Stimulated activated naive CD8-positive, alpha-beta T cell treated with anti-CD3 and anti-CD28 coated beads, Interleukin-15, amount 100 ng/mL, for 72 hours (primary cell): ENCODE results near the gene WDR70.
"Not testable (repeated sequence)": the region's sequence is repeated elsewhere in the genome, so short reads cannot be mapped to it uniquely, and the experiment has no call there.

Experiments used
- ATAC-seq: fragments of 150-1000 bp; cut with Tn5 transposase; 2 replicates; pipeline ENCODE4 v1.10.0; 2021; ENCODE audit warnings: mild to moderate bottlenecking, moderate library complexity
- DNase-seq, 2 donors: peaks; one replicate each; pipeline ENCODE4 v3.0.0; 2021 to 2022
- H3K27ac Mint-ChIP-seq, 2 donors: one replicate each; pipeline ENCODE4 v1.8.0; 2022; ENCODE audit warnings: mild to moderate bottlenecking in 2 of 2, mixed read lengths in 2 of 2, moderate library complexity in 2 of 2
- H3K27me3 Mint-ChIP-seq: one replicate; pipeline ENCODE4 v1.8.0; 2022; ENCODE audit warnings: mixed read lengths
- H3K4me1 Mint-ChIP-seq: one replicate; pipeline ENCODE4 v1.8.0; 2022; ENCODE audit warnings: mild to moderate bottlenecking, mixed read lengths
- H3K4me3 Mint-ChIP-seq, 2 donors: one replicate each; pipeline ENCODE4 v1.8.0; 2022; ENCODE audit warnings: mild to moderate bottlenecking in 2 of 2, mixed read lengths in 2 of 2, moderate library complexity in 1 of 2
- H3K9me3 Mint-ChIP-seq, 2 donors: one replicate each; pipeline ENCODE4 v1.8.0; 2022; ENCODE audit warnings: mixed read lengths in 2 of 2

The WDR70 gene

DNA sequence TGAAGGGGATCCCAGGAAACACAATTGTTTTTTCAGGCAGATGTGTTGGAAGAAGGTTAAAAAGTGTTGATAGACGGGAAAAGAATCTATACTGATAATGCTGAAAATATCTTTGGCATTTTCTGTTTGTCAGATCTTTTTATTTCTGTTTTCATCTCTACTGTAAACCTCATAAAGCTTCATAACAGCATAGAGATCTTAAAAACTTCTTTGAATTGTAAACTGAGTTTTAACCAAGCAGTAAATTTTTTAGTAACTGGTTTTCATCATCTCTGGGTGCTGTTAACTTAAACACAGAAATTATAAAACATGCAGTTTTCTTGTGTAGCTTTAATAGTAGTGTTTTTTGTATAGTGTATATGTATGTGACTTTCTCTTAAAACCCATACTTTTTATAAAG lies 227.0 kb downstream of the WDR70 start:
- Mint-ChIP-seq H3K4me1 (no peaks in the 10 kb centered on the region), H3K9me3 (peaks cover 0 to 7% of the 10 kb centered on the region in 2 donors), H3K27me3 (no peaks in the 10 kb centered on the region), H3K27ac (no peak overlapping the region), H3K4me3 (no peak overlapping the region)
- no peak for DNase-seq
- no peak for ATAC-seq

DNA sequence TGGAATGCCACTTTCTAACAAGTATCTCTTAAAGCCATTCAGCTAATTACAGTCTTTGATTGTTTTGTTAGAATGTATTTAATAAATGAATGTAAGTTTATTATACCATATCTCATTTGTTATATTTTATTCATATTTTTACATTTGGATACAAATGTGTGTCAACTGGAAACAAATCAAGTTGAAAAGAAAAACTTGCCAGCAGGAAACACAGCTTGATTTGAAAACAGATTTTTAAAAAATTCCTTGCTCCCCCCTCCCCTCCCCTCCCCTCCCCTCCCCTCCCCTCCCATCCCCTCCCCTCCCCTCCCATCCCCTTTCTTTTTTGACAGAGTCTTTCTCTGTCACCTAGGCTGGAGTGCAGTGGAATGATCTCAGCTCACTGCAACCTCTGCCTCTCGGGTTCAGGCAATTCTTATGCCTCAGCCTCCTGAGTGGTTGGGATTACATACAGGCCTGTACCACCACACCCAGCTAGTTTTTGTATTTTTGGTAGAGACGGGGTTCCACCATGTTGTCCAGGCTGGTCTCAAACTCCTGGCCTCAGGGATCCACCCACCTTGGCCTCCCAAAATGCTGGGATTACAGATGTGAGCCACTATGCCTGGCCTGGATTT lies 227.6 kb downstream of the WDR70 start:
- H3K27ac Mint-ChIP-seq: no peak overlapping the region
- H3K4me3 Mint-ChIP-seq: no peak overlapping the region
- no peaks in the 10 kb centered on the region for H3K4me1 Mint-ChIP-seq
- no peak for ATAC-seq
- peaks cover 0 to under 1% of the 10 kb centered on the region in 2 donors for H3K9me3 Mint-ChIP-seq
- DNase-seq: no peak
- no peaks in the 10 kb centered on the region for H3K27me3 Mint-ChIP-seq

DNA sequence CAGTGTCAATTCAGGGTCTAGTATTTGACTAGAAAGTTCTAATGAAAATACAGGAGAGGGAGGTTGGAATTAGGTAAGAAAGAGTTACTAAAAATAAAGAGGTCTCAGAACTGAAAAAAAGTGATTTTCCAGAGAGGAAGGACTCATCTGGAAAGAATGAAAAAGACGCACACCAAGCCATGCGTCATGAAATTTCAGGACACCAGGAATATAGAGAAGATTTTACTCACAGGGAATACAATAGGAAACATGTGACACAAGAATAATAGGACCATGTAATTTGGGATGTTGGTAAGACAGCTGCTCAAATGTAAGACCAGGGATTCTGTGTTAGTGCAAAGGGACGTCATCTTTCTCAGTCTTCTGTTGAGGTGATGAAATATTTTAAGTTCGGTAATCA lies 236.1 kb downstream of the WDR70 start:
- peaks cover 0 to 8% of the 10 kb centered on the region in 2 donors for H3K9me3 Mint-ChIP-seq
- no peaks in the 10 kb centered on the region for H3K27me3 Mint-ChIP-seq
- DNase-seq (no peak), ATAC-seq (no peak)
- no peak overlapping the region for H3K27ac Mint-ChIP-seq
- no peaks in the 10 kb centered on the region for H3K4me1 Mint-ChIP-seq
- no peak overlapping the region for H3K4me3 Mint-ChIP-seq

DNA sequence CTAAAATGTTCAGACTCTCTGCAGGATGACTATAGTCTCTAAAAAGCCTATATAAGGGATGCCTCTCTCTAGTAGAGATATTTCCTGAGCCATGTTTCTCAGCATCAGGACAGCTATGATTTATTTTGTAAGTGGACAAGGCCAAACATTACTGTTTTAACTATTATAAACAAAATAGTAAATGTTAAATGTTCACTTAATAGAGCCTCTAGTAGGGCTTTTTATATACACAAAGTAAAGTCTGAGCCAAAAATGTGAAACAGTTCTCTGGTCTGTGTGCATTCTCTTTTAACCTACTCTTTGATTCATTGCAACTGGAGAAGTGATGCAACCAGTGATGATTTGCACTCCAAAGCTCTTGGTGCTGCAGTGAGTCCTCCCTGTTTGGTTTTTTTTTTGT lies 240.2 kb downstream of the WDR70 start:
- ATAC-seq (no peak), DNase-seq (no peak)
- Mint-ChIP-seq H3K27ac (no peak overlapping the region), H3K27me3 (no peaks in the 10 kb centered on the region), H3K4me3 (no peak overlapping the region), H3K4me1 (no peaks in the 10 kb centered on the region), H3K9me3 (peaks cover 0 to 17% of the 10 kb centered on the region in 2 donors)

DNA sequence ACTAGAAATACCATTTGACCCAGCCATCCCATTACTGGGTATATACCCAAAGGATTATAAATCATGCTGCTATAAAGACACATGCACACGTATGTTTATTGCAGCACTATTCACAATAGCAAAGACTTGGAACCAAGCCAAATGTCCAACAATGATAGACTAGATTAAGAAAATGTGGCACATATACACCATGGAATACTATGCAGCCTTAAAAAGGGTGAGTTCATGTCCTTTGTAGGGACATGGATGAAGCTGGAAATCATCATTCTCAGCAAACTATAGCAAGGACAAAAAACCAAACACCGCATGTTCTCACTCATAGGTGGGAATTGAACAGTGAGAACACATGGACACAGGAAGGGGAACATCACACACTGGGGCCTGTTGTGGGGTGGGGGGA lies 243.2 kb downstream of the WDR70 start:
- peaks cover 23 to 42% of the 10 kb centered on the region in 2 donors for H3K9me3 Mint-ChIP-seq
- not testable (repeated sequence) for H3K27ac Mint-ChIP-seq, H3K27me3 Mint-ChIP-seq, H3K4me3 Mint-ChIP-seq, H3K4me1 Mint-ChIP-seq, DNase-seq, ATAC-seq

DNA sequence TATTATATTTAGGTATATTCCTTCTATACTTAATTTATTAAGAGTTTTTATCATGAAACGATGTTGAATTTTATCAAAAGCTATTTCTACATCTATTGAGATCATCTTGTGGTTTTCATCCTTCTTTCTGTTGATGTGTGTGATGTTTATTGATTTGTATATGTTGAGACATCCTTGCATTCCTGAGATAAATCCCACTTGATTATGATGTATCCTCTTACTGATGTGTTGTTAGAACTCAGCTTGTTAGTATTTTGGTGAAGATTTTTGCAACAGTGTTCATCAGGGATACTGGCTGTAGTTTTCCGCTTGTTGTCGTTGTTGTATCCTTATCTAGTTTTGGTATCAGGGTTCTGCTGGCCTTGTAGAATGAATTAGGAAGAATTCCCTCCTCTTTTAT lies 247.1 kb downstream of the WDR70 start:
- Mint-ChIP-seq H3K27me3 (no peaks in the 10 kb centered on the region), H3K4me1 (no peaks in the 10 kb centered on the region), H3K27ac (no peak overlapping the region), H3K4me3 (no peak overlapping the region), H3K9me3 (peaks cover 47 to 50% of the 10 kb centered on the region in 2 donors)
- DNase-seq (no peak), ATAC-seq (no peak)

DNA sequence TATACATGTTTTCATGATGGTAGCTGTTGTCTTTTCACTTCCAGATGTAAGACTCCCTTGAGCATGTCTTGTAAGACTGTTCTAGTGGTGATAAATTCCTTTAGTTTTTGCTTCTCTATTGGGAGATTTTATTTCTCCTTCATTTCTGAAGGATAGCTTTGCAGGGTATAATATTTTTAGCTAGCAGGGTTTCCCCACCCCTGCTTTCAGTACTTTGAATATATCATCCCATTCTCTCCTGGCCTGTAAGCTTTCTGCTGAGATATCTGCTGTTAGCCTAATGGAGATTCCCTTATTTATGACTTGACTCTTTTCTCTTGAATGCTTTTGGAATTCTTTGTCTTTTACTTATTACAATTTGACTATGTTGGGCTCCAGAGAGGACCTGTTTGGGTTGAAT lies 249.8 kb downstream of the WDR70 start:
- DNase-seq: no peak
- Mint-ChIP-seq H3K27me3 (no peaks in the 10 kb centered on the region), H3K9me3 (peaks cover 47 to 50% of the 10 kb centered on the region in 2 donors), H3K4me3 (no peak overlapping the region), H3K27ac (no peak overlapping the region), H3K4me1 (no peaks in the 10 kb centered on the region)
- ATAC-seq: no peak

DNA sequence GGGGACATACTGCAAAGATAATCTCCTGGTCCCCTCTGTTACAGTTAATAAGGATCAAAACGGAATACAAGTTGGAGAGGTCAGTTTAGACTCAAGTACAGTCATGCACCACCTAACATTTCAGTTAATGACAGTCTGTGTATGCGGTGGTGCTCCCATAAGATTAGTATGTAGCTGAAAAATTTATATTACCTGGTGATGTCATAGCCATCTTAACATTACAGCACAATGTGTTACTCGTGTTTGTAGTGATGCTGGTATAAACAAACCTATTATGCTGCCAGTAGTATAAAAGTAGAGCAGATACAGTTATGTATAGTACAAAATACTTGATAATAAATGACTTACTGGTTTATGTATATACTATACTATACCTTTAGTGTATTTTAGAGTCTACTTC lies 252.8 kb downstream of the WDR70 start:
- Mint-ChIP-seq H3K27ac (no peak overlapping the region), H3K27me3 (no peaks in the 10 kb centered on the region)

DNA sequence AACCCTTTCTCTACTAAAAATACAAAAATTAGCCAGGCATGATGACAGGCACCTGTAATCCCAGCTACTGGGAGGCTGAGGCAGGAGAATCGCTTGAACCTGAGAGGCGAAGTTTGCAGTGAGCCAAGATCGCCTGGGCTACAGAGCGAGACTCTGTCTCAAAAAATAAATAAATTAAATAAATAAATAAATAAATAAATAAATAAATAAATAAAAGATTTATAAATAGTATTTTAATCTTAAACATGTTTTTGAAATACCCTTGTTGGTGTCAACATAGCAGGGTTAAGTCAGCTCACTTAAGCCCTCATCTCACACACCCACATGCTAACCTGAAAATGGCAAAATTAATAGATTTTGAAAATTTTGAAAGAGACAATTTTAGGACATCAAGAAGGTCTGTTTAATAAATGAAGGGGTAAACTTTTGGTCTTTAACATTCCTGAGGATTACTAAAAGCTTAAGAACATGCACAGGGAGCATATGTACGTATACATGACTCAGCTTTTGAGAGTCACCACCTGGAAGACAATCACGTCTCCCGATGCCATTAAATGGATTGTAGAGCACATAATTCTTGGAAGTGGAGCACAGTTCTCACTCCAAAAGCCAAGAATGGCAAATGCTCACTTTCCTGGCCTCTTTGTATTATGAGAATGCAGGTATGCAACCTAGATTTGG lies 258.2 kb downstream of the WDR70 start:
- ATAC-seq: no peak

More for the DNA sequence above, 252.8 kb downstream of the WDR70 start:
- Mint-ChIP-seq H3K4me3 (no peak overlapping the region), H3K4me1 (no peaks in the 10 kb centered on the region), H3K9me3 (peaks cover 35 to 36% of the 10 kb centered on the region in 2 donors)
- DNase-seq (no peak), ATAC-seq (no peak)

DNA sequence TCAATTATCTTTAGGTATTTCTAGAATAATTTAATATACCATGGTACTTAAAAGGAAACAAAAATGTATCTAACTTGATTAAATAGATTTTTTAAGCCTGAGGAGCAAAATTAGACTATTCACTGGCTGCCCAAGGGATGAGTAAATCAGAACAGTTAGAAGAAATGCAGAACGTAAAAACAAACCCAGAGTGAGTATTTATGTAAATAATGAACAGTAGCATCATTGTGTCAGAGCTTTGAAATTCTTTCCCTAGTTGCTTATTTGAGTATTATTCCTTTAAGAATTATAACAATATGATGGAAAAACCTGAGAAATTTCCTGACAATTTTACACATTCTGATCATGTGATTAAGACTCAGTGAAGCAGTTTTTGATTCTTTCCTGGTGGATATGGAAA lies 259.8 kb downstream of the WDR70 start:
- ATAC-seq (no peak), DNase-seq (no peak)
- Mint-ChIP-seq H3K27me3 (no peaks in the 10 kb centered on the region), H3K4me3 (no peak overlapping the region), H3K9me3 (peaks cover 14 to 16% of the 10 kb centered on the region in 2 donors), H3K27ac (no peak overlapping the region), H3K4me1 (no peaks in the 10 kb centered on the region)

More for the DNA sequence above, 258.2 kb downstream of the WDR70 start:
- no peaks in the 10 kb centered on the region for H3K4me1 Mint-ChIP-seq
- no peak for DNase-seq
- no peak overlapping the region for H3K27ac Mint-ChIP-seq
- H3K9me3 Mint-ChIP-seq: peaks cover 8 to 12% of the 10 kb centered on the region in 2 donors
- H3K4me3 Mint-ChIP-seq: no peak overlapping the region
- H3K27me3 Mint-ChIP-seq: no peaks in the 10 kb centered on the region

DNA sequence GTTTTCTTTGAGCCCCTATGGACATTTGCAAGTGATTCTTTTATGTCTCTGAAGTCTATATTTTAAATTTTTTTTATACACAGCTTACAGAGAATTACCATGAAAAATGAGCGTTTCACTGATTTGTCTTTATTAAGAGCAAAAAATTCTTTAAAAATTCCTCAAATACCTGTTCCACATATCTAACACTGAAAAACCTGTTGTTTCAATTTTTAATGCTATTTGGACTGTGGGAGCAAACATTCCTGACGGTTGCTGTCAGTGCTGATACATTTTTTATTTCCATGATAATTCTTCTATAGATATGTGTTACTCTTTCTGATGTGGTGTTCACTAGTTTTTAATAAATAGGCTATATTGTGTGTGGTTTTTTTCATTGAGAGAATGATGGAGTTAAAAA lies 261.0 kb downstream of the WDR70 start:
- DNase-seq: no peak
- no peak for ATAC-seq
- Mint-ChIP-seq H3K27ac (no peak overlapping the region), H3K4me1 (no peaks in the 10 kb centered on the region), H3K27me3 (no peaks in the 10 kb centered on the region), H3K9me3 (peaks cover 18 to 24% of the 10 kb centered on the region in 2 donors), H3K4me3 (no peak overlapping the region)

DNA sequence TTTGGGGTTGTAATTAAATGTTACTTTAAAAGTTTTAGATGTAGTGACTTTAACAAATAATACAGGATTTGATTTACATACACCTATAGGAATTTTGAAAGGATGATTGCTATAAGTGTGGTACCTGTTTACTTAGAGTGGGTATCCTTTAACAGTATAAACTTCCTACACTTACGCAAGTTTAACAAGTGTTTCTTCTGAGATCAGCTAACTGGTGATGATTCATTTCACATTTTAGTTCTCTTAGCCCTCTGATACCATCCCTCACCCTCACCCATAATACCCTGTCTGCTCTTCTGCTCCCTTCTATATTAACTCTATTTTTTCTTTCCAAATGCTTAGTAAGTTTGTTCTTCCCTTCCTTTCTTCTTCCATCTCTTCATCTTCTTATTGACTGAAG lies 262.8 kb downstream of the WDR70 start:
- Mint-ChIP-seq H3K9me3 (peaks cover 27 to 33% of the 10 kb centered on the region in 2 donors), H3K4me3 (no peak overlapping the region), H3K27me3 (no peaks in the 10 kb centered on the region), H3K4me1 (no peaks in the 10 kb centered on the region), H3K27ac (no peak overlapping the region)
- DNase-seq (no peak), ATAC-seq (no peak)

DNA sequence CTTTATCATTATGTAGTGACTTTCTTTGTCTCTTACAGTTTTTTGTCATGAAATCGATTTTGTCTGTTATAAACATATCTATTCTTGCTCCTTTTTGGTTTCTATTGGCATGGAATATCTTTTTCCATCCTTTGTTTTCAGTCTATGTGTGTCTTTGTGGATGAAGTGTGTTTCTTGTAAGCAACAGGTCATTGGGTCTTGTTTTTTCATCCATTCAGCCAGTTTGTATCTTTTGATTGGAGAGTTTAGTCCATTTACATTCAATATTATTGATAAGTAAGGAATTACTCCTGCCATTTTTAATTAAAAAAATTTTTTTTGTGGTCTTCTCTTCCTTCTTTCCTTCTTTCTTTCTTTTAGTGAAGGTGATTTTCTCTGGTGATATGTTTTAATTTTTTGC lies 266.6 kb downstream of the WDR70 start:
- no peak overlapping the region for H3K27ac Mint-ChIP-seq
- H3K27me3 Mint-ChIP-seq: no peaks in the 10 kb centered on the region
- H3K4me3 Mint-ChIP-seq: no peak overlapping the region
- ATAC-seq: no peak
- peaks cover 27 to 39% of the 10 kb centered on the region in 2 donors for H3K9me3 Mint-ChIP-seq
- no peaks in the 10 kb centered on the region for H3K4me1 Mint-ChIP-seq
- DNase-seq: no peak

DNA sequence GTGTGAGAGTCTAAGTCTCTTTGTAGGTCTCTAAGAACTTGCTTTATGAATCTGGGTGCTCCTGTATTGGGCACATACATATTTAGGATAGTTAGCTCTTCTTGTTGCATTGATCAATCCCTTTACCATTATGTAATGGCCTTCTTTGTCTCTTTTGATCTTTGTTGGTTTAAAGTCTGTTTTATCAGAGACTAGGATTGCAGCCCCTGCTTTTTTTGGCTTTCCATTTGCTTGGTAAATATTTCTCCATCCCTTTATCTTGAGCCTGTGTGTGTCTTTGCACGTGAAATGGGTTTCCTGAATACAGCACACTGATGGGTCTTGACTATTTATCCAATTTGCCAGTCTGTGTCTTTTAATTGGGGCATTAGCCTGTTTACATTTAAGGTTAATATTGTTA lies 275.4 kb downstream of the WDR70 start:
- not testable (repeated sequence) for H3K27ac Mint-ChIP-seq, ATAC-seq, H3K4me3 Mint-ChIP-seq, H3K27me3 Mint-ChIP-seq, H3K4me1 Mint-ChIP-seq, DNase-seq
- peaks cover 16 to 38% of the 10 kb centered on the region in 2 donors for H3K9me3 Mint-ChIP-seq

DNA sequence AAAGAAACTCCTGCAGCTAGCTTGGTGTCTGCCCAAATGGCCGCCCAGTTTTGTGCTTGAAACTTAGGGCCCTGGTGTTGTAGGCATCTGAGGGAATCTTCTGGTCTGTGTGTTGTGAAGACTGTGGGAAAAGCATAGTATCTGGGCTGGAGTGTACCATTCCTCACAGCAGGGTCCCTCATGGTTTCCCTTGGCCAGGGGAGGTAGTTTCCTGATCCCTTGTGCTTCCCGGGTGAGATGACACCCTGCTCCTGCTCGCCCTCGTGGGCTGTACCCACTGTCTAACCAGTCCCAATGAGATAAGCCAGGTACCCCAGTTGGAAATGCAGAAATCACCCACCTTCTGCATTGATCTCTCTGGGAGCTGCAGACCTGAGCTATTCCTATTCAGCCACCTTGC lies 277.9 kb downstream of the WDR70 start:
- Mint-ChIP-seq H3K4me1 (peaks cover 6% of the 10 kb centered on the region), H3K9me3 (peaks cover 11 to 35% of the 10 kb centered on the region in 2 donors), H3K4me3 (no peak overlapping the region), H3K27me3 (no peaks in the 10 kb centered on the region), H3K27ac (no peak overlapping the region)
- DNase-seq (no peak), ATAC-seq (no peak)

DNA sequence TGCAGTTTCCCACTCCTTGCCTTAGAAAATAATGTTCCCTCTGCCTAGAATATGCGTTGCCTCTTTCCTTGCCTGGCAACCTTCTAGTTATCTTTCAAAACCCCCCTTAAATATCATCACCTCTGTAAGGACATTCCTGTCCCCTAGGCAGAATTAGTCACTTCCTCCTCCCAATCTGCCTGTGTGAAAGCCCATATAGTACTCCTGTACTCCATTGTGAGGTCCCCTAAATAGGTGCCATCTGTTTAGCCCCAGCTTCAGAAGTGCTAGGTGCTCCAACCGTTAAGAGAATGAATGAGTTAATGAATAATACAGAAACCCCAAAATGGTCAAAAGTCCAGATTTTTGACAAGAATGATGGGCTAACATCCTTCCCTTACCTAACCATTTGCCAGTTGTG lies 279.3 kb downstream of the WDR70 start:
- Mint-ChIP-seq H3K27ac (peak overlapping the region in 1 of 2 donors; percentile 70), H3K4me1 (peaks cover 6% of the 10 kb centered on the region), H3K27me3 (no peaks in the 10 kb centered on the region), H3K9me3 (peaks cover 11 to 28% of the 10 kb centered on the region in 2 donors), H3K4me3 (no peak overlapping the region)
- ATAC-seq (no peak), DNase-seq (no peak)

DNA sequence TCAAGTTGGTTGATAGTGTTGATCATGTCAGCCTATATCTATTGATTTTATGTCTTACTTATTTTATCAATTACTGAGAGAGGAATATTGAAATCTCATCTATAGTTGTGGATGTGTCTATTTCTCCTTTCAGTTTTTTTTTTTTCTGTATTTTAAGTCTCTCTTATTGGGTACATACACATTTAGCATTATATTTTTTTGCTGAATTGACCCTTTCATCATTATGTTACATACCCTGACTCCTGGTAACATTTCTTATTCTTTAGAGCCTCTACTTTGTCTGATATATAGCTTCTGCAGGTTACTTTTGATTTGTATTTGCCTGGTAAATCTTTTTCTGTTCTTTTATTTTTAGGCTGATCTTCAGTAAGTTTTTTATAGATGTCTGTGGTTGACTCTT lies 281.2 kb downstream of the WDR70 start:
- ATAC-seq: no peak
- peaks cover 6% of the 10 kb centered on the region for H3K4me1 Mint-ChIP-seq
- DNase-seq: no peak
- H3K27ac Mint-ChIP-seq: no peak overlapping the region
- peaks cover 0 to 9% of the 10 kb centered on the region in 2 donors for H3K9me3 Mint-ChIP-seq
- H3K27me3 Mint-ChIP-seq: no peaks in the 10 kb centered on the region
- H3K4me3 Mint-ChIP-seq: no peak overlapping the region
